NCI-H1417 (cell line): Measurements from ENCODE around the gene SPIRE2.
"Not testable (repeated sequence)": the region's sequence is repeated elsewhere in the genome, so short reads cannot be mapped to it uniquely, and the experiment has no call there.

Source experiments
- DNase-seq, 3 experiments: peaks; one replicate each; lab custom pipeline; 2025; lab: John Stamatoyannopoulos, UW

Gene SPIRE2

GRCh38 chr16:89808475-89808874, 19.8 kb upstream of the SPIRE2 start:
- no peak for DNase-seq

GRCh38 chr16:89811321-89811720, 17.0 kb upstream of the SPIRE2 start:
- peak in 2 of 3 experiments; percentile 18 to 53 for DNase-seq

- DNase-seq: peak in 2 of 3 experiments; percentile 51 to 57
These were observed 12.5 kb upstream of the SPIRE2 start for GRCh38 chr16:89815639-89816348.

DNA sequence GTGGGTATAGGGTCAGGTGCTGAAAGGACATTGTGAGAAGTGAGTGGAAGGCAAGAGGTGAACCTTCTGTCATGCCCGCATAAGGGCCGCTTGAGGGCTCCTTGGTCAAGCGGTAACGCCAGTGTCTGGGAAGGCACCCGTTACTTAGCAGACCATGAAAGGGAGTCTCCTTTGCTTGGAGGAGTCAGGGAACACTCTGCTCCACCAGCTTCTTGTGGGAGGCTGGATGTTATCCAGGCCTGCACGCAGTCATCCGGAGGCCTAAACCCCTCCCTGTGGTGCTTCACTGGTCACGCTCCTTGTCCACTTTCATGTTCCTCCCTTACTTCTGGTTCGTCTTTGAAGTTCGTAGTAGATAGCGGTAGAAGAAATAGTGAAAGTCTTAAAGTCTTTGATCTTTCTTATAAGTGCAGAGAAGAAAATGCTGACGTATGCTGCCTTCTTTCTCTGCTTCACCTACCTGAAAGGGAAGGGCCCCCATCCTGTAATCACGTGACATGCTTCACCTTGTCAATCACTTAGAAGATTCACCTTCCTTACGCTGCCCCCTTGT, 9.3 kb upstream of the SPIRE2 start:
- not testable (repeated sequence) for DNase-seq

GRCh38 chr16:89819448-89819847, 8.8 kb upstream of the SPIRE2 start:
- DNase-seq: not testable (repeated sequence)

DNA sequence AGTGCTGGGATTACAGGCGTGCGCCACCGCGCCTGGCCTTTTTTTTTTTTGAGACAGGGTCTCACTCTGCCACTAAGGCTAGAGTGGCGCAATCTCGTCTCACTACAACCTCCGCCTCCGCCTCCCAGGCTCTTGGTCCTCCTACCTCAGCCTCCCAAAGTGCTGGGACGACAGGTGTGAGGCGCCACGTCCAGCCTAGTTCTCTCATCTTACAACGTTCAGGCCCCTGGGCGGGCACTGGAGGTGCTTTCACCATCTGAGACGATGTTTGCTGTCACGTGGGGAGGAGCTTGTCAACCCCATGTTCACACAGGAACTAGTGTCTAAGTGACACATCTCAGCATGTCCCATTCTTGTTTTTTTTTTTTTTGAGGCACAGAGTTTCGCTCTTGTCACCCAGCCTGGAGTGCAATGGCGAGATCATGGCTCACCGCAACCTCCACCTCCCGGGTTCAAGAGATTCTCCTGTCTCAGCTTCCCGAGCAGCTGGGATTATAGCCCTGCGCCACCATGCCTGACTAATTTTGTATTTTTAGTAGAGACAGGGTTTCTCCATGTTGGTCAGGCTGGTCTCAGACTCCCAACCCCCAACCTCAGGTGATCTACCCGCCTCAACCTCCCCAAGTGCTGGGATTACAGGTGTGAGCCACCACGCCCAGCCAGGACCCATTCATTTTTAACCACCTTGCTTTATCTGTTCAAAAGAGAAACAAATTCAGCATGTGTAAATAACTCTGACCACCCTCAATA, 6.7 kb upstream of the SPIRE2 start:
- no peak for DNase-seq

DNA sequence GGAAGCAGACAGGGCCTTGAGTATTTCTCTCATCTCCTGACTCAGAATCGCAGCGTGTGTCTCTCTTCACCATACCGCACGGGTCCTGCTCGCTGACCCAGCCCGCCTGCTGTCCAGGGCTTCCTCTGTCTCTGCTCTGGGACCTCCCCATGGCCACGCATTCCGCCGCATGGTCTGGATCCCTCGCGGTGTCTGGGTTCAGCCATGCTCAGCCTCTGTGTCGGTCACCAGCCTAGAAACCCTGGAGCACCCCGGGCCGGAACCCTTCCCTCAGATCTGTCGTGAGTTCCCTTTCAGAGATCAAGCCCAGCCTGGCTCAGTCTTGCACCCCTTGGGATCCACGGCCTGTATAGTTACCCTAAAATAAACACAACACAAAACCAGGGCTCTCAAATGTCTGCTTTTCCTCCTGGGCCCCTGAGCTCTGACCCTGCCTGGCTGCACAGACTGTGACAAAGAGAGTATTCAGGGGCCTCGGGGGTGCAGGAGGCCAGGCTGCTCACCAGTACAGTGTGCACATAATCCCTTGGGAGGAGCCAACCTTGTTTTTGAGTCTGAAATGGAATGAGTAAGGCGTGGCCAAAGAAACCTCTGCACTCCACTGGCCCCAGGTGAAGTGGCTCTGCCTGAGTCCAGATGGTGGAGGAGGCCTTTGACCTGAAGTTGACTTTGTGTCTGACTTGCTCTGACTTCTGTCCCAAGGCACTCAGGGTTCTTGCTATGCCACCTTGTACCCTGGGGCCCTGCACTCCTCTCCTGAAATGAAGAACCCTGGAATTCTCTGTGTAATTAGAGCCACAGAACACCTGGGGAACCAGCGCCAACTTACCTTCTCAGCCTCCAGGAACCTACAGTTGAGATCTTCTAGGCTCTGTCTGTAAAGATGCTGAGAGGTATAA, 5.8 kb upstream of the SPIRE2 start:
- peak in 2 of 3 experiments; percentile 53 to 87 for DNase-seq

GRCh38 chr16:89823087-89823823, 5.0 kb upstream of the SPIRE2 start:
- DNase-seq: peak; percentile 62 to 98 (median 92)

GRCh38 chr16:89823824-89824148, 4.5 kb upstream of the SPIRE2 start:
- DNase-seq: peak in 1 of 3 experiments; percentile 69

DNA sequence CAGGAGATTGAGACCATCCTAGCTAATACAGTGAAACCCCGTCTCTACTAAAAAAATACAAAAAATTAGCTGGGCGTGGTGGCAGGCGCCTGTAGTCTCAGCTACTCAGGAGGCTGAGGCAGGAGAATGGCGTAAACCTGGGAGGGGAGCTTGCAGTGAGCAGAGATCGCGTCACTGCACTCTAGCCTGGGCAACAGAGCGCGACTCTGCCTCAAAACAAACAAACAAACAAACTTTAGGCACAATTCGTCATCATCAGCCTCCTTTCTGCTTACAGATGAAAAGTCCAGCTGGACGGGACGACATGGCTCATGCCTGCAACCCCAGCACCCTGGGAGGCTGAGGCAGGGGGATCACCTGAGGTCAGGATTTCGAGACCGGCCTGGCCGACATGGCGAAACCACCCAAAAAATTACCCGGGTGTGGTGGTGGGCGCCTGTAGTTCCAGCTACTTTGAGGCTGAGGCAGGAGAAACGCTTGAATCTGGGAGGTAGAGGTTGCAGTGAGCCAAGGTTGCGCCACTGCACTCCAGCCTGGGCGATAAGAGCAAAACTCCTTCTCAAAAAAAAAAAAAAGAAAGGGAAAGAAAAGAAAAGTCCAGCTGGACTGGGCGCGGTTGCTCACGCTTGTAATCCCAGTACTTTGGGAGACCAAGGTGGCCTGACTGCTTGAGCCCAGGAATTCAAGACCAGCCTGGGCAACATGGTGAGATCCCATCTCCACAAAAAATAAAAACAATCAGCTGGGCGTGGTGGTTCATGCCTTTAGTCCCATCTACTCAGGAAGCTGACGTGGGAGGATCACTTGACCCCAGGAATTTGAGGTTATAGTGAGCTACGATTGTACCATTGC, 1.5 kb upstream of the SPIRE2 start:
- no peak for DNase-seq

DNA sequence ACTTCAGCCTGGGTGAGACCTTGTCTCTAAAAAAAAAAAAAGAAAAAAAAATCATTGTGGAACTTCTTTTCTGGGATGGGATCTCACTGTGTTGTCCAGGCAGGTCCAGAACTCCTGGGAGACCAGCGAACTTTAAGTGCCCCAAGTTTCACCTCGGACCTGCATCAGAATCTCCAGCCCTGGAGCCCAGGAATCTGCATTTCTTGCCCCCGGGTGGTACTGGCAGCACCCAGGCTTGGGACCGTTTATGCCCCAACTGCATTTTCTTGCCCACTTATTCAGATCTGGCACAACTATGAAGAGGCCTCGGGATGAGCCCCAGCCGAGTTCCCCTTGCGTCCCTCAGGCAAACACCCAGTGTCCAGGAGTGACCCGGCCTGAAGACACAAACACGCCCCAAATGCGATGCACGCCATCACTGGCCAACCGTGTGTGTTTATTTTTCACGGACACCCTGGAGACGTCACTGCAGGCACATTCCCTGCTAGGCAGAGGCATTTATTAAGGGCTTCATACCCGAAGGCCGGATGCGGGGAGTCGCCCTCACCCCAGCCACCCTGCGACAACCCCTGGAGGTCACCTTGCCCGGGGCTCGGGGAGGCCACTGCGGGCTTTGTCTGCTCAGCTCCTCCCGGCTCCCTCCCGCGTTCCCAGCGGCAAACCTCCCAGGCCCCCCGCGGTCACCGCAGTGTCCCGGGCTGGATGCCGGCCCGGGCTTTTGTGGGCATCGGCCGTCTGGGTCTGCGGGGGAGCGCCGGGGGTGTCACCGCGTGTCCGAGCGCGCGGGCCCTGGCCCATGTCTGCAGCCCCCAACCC, 684 bp upstream of the SPIRE2 start:
- peak in 2 of 3 experiments; percentile 60 to 68 for DNase-seq

DNA sequence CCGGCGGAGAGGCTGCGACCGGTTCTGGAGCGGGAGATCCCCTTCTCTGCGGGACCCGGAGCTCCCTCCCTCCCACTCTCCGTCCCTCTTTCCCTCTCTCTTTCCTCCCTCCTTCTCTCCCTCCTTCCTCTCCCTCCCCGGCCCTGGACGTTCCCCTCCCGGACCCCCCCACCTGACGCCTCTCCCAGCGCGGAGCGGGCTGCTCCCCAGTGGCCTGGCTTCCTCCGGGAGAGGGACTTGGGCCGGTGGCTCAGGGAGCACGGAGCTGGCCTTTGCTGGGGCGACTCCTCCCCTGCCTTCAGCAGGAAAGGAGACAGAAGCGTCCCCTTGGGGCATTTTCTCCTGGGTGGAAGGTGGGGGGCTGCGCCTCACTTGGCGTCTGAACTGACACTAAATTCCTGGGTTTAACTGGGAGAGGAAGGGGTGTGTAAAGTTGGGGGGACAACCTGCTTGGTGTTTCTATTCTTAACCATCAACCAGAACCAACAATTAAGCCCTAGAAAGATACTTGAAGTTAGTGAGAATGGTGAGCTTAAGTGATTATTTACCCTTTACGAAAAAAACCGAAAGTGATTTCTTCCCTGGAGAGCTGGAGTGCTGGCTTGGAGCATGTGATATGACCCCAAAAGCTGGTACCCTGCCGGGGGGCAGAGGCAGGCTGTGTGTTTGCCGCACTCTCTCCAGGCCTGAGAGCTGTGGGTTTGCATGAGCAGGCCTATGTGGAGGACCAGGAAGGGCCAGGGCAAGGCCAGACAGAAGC, 775 bp downstream of the SPIRE2 start:
- DNase-seq: peak; percentile 42 to 68 (median 67)

- DNase-seq: peak; percentile 42 to 66 (median 52)
These were observed 1.6 kb downstream of the SPIRE2 start for GRCh38 chr16:89829630-89830437.

GRCh38 chr16:89831810-89832328, 3.6 kb downstream of the SPIRE2 start:
- no peak for DNase-seq

GRCh38 chr16:89833664-89834363, 5.5 kb downstream of the SPIRE2 start:
- not testable (repeated sequence) for DNase-seq

DNA sequence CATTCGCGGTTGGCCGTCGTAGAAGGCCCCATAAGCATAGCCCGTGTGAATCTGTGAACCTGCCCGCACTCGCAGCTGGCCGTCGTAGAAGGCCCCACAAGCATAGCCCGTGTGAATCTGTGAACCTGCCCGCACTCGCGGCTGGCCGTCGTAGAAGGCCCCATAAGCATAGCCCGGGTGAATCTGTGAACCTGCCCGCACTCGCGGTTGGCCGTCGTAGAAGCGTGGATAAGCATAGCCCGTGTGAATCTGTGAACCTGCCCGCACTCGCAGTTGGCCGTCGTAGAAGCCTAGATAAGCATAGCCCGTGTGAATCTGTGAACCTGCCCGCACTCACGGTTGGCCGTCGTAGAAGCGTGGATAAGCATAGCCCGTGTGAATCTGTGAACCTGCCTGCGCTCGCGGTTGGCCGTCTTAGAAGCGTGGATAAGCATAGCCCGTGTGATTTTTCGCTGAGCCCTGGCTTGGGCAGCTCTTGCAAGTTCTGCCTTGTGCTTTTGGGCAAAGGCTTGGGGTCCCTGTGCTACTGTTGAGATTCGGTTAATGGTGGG, 6.6 kb downstream of the SPIRE2 start:
- not testable (repeated sequence) for DNase-seq

- DNase-seq: not testable (repeated sequence)
These were observed 8.2 kb downstream of the SPIRE2 start for GRCh38 chr16:89836484-89836883.
